GM12891 (cell line): ENCODE data around the gene ATCAY.
A peak's percentile ranks its signal among the peaks of the same experiment; 100 is the strongest.

Source experiments
- DNase-seq: peaks from one replicate; pipeline ENCODE4 v3.0.0; 2011; ENCODE audit warnings: low spot score; ENCODE audit not compliant: insufficient read length
- FAIRE-seq: peaks from 2 replicates; lab custom pipeline; 2011; peaks lifted over from hg19 to GRCh38; lab: Jason Lieb, UNC
- PAX5 ChIP-seq: IDR thresholded peaks from 2 replicates; pipeline ENCODE4 v1.6.1; 2011; ENCODE audit warnings: low read length, moderate library complexity, mild to moderate bottlenecking; ENCODE audit not compliant: insufficient read depth, severe bottlenecking
- POLR2A ChIP-seq: IDR thresholded peaks from 2 replicates; pipeline ENCODE4 v1.6.1; 2011; ENCODE audit warnings: low read depth, low read length, control low read depth
- POLR2AphosphoS5 ChIP-seq: IDR thresholded peaks from 2 replicates; pipeline ENCODE4 v1.6.1; 2011; ENCODE audit warnings: low read depth, low read length, control low read depth
- POU2F2 ChIP-seq: IDR thresholded peaks from 2 replicates; pipeline ENCODE4 v1.6.1; 2011; ENCODE audit warnings: low read depth, mild to moderate bottlenecking, control low read depth, low read length, moderate library complexity
- SPI1 ChIP-seq: IDR thresholded peaks from 2 replicates; pipeline ENCODE4 v1.6.1; 2011; ENCODE audit warnings: low read depth, low read length, control low read depth
- TAF1 ChIP-seq: IDR thresholded peaks from 2 replicates; pipeline ENCODE4 v1.6.1; 2011; ENCODE audit warnings: low read depth, low read length, control low read depth

The ATCAY gene

DNA sequence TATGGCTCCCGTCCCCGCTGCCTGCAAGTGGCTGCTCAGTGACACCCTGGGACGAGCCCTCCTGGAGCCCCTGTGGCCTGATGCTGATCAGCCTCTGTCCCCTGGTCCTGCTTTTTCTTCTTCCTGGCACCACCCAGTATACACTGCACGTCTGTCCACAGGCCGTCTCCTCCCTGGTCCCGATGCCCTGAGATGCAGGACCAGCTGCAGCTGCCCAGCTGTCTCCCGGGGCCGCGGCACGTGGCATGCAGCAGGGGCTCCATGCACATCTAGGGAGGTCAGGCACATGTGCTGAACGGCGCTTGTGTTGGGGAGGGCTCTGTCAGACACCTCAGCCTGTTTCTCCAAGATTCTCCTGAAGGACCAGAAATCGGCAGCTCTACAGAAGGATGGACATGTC lies 41.8 kb upstream of the ATCAY start:
- no peak for FAIRE-seq
- TF ChIP-seq POLR2A (no peak), POLR2AphosphoS5 (no peak), SPI1 (no peak), TAF1 (no peak), PAX5 (no peak), POU2F2 (no peak)
- DNase-seq, result no peak

DNA sequence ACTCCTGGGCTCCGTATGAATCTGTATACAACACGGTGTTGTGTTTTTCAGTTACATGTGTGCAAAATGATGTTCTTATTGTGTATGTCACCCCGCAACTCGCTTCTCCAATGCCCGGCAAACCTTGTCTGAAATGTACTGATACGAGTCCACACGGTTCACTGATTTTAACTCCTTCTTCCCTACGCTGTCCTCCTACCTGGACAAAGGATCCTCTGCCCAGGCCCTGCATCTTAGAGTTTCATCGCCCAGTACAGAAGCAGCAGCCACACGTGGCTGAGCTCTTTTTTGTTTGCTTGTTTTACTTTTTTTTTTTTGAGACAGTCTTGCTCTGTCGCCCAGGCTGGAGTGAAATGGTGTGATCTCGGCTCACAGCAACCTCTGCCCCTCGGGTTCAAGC lies 40.5 kb upstream of the ATCAY start:
- TF ChIP-seq POU2F2, result no peak
- no peak for TF ChIP-seq PAX5
- no peak for TF ChIP-seq SPI1
- TF ChIP-seq POLR2AphosphoS5, result no peak
- TF ChIP-seq POLR2A, result no peak
- TF ChIP-seq TAF1, result no peak
- DNase-seq (no peak), FAIRE-seq (no peak)

DNA sequence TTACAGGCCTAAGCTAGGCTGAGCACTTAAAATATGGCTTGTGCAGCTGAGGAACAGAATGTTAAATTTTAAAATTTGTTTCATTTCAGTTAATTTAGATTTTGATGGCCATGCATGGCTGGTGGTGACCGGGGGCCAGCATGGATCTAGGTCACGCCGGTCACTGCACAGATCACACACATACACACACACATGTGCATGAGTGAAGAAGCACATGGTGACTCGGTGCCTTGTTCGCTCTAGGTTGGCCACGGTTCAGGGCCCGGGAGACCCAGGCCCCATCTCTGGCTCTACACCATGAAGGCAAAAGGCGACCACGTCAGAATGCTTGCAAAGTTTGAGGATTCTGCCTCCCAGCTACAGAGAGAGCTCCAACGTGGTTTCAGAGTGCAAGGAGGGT lies 39.7 kb upstream of the ATCAY start:
- TF ChIP-seq POLR2AphosphoS5 (no peak), POU2F2 (no peak), POLR2A (no peak), TAF1 (no peak), SPI1 (no peak), PAX5 (no peak)
- FAIRE-seq, result no peak
- no peak for DNase-seq

DNA sequence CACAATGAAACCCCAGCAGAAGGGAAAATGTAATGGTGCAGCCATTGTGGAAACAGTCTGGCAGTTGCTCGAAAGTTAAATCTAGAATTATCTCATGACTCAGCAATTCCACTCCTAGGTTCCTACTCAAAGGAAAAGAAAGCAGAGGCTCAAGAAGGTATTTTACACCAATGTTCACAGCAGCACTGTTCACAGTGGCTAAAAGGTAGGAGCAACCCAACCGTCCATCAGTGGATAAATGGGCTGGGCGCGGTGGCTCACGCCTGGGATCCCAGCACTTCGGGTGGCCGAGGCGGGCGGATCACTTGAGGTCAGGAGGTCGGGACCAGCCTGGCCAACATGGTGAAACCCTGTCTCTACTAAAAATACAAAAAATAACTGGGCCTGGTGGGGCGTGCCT lies 37.5 kb upstream of the ATCAY start:
- TF ChIP-seq TAF1 (no peak), POLR2AphosphoS5 (no peak), SPI1 (no peak), POLR2A (no peak), PAX5 (no peak), POU2F2 (no peak)
- no peak for FAIRE-seq
- no peak for DNase-seq

DNA sequence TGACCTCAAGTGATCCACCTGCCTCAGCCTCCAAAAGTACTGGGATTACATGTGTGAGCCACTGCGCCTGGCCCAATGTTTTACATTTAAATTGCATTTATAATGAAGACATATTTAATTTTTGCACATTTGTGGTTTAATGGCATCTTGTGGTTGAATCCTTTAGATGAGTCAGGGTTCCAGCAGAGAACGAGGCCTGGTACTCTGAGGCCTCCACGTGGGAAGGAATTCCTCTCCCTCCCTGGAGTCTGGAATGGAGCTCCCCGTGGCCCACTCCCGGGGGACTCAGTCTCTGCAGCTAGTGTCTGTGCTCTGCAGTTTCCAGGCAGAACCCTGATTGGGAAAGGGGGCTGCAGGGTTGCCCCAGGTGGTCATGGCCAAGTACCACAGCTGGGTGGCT lies 35.9 kb upstream of the ATCAY start:
- TF ChIP-seq POLR2A, result no peak
- no peak for TF ChIP-seq POU2F2
- no peak for TF ChIP-seq PAX5
- TF ChIP-seq SPI1, result no peak
- no peak for TF ChIP-seq POLR2AphosphoS5
- no peak for TF ChIP-seq TAF1
- FAIRE-seq (no peak), DNase-seq (no peak)

DNA sequence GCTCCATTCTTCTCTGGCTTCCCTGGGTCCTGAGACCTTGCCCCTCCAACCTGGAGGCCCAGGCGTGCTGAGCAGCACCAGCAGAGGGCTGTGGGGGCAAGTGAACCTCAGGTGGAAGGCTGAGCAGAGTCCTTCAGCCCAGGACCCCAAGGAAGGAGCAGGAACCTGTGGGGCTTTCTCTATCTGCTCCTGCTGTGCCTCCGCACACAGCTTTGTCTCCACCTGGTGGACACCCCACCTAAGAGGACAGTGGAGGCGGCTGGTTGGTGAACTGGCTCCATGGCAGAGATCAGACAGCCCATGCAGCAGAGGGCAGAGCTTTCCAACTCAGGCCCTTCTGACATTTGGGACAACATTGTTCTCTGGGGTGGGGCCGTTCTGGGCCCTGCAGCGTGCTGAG lies 31.4 kb upstream of the ATCAY start:
- TF ChIP-seq POLR2AphosphoS5 (no peak), POLR2A (no peak), SPI1 (no peak)
- FAIRE-seq (no peak), DNase-seq (peak; percentile 56)

DNA sequence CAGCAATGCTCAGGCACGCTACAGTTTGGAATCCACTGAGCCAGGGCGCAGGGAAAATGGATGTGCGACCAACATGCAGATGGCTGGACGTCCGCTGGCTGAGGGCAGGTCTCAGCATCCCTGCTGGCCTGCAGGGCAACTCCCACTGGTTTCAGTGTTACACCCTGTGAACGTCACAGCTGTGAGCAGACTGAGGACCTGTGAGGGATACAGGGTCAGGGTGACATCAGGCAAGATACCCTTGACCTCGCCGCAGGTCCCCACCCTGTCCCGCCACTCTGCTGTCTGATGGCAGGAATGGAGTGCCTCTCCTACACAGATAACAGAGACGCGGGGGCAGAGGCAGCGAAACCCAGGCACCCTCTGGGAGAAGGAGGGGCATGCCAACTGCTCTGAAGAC lies 30.7 kb upstream of the ATCAY start:
- no peak for FAIRE-seq
- TF ChIP-seq SPI1 (no peak), POU2F2 (no peak), POLR2AphosphoS5 (no peak), POLR2A (no peak), PAX5 (no peak), TAF1 (no peak)
- DNase-seq, result no peak

DNA sequence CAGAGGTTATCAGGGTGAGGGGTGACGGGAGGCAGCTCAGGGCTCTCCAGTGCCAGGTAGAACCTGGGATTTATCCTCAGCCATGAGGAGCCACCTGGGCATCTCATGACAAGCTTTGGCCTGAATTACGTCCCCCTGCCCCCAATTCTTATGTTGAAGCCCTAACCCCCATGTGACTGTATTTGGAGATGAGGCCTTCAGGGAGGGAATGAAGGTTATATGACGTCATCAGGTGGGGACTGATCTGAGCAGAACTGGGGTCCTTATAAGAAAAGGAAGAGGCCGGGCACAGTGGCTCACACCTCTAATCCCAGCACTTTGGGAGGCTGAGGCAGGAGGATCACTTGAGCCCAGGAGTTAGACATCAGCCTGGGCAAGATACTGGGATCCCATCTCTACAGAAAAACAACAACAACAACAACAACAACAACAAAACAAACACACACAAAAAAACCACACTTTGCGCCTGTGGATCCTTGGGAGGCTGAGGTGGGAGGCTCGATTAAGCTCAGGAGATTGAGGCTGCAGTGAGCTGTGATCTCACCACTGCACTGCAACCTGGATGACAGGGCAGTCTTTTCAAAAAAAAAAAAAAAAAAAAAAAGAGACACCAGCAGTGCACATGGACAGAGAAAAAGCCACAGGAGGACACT lies 30.0 kb upstream of the ATCAY start:
- TF ChIP-seq SPI1 (no peak), PAX5 (no peak), POLR2A (no peak), POLR2AphosphoS5 (no peak), POU2F2 (no peak), TAF1 (no peak)
- DNase-seq (no peak), FAIRE-seq (no peak)

DNA sequence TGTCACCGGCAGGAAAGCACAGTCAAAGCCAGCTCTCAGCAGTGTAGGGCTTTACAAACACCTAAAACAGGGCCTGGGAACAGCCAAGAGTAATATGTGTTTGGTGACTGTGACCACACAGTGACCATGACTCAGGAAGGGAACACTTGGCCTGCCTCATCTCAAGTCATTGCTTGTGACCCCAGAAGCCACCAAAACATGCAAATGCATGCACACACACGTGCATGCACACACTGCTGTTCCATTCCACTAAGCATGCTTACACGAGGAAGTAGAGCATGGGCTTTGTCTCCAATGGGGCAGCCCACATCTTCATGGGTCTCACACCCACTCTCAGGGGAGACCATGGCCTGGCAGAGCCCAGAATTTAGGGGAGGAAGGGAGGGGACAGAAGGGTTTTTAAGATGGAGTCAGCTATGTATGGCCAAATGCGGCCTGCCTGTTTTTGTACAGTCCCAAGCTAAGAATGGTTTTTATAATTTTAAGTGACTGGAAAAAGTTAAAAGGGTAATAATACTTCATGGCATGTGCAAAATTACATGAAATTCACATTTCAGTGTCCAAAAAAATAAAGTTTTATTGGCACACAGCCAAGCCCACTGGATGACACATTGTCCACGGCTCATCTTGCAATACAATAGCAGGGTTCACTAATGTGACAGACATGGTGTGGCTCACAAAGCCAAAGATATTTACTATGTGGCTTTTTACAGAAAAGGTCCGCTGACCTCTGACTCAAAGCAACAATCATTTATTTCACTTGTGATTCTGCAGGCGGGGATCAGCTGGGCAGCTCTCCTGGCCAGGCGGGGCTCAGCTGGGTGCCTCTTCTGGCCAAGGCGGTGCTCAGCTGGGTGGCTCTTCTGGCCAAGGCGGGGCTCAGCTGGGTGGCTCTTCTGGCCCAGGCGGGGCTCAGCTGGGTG lies 29.0 kb upstream of the ATCAY start:
- peak; percentile 65 for FAIRE-seq
- TF ChIP-seq POU2F2, result no peak
- TF ChIP-seq SPI1, result no peak

More for the DNA sequence above, 29.0 kb upstream of the ATCAY start:
- DNase-seq, result no peak
